Cortex of kidney (tissue), 1 donor: Measurements from ENCODE around the gene MYH9.
"Not testable (repeated sequence)": the region's sequence is repeated elsewhere in the genome, so short reads cannot be mapped to it uniquely, and the experiment has no call there.

ENCODE experiments used
- DNase-seq: peaks from one replicate; lab custom pipeline; 2025; lab: John Stamatoyannopoulos, UW

Gene MYH9

DNA sequence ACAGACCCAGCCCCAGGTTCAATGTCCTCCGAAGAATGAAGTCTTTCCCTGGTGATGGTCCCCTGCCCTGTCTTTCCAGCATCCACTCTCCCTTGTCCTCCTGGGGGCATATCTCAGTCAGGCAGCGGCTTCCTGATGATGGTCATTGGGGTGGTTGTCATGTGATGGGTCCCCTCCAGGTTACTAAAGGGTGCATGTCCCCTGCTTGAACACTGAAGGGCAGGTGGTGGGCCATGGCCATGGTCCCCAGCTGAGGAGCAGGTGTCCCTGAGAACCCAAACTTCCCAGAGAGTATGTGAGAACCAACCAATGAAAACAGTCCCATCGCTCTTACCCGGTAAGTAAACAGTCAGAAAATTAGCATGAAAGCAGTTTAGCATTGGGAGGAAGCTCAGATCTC lies 120.7 kb downstream of the MYH9 start:
- no peak for DNase-seq

DNA sequence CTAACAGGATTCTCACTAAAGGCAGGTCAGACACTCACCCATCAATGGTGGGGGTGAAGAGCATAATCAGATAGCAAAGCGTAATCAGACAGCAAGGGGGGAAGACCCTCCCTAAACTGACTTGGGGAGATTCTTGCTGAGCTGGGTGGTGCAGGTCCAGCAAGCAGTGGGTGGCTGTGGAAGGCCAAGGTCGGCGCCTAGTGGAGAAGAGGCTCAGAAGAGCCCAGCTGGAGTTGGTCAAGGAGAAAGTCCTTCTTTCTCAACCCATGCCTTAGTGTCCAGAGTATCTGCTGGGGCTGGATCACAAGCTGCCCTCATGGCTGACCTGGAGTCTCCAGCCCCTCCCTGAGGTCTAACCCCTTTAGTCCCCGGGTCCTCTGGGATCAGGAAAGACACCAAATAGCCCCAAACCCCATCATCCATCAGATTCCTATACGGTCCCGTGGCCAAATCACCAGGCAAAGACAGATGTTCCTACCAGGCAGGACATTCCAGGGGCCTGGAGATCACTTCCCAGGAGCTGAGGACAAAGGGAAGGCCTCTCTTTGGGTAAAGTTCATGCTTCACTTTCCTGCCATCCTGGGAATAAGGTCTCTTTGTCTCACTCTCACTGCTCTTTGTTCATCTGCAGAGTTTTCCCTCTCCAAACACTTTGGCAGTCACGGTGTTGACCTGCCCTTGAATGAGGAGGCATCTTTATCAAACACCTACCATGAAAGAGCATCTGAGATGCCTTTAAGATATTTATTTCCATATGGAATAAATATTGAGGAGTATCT lies 123.7 kb downstream of the MYH9 start:
- DNase-seq = not testable (repeated sequence)

DNA sequence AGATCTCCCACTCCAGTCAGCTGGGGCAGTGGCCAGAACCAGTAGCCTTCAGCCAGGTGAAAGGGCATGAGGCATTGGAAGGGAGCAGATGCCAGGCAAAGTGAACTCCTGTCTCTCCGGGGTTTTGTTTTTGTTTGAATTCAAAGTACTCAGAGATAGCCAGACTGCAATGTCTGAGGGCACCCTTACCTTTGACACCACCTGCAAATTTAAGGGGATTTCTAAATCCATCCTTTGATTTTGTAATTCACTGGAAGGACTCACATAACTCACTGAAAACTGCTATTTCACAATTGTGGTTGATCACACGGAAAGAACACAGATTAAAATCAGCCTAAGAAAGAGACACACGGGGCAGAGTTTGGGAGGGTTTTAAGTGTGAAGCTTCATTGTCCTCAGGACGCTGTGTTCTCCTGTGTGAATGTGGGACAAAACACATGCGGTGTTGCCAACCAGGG lies 124.5 kb downstream of the MYH9 start:
- DNase-seq = not testable (repeated sequence)

DNA sequence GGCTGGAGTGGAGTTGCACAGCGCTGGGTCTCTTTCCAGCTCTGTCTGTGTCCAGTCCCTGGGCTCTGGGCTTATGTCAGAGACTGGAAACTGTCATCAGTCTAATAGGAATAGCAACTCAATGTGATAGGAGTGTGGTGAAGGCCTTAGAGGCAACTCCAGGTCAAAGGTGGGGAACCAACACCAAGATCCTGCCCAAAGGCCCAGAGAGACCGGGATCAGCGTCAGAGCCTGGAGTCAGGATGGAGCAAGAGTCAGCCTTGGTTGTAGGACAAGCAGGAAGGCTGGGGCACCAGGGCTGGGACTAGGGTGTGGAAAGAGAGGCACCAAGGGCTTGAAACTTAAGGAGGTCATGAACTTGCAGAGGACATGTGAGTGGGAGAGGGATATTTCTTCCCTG lies 125.5 kb downstream of the MYH9 start:
- DNase-seq = not testable (repeated sequence)

DNA sequence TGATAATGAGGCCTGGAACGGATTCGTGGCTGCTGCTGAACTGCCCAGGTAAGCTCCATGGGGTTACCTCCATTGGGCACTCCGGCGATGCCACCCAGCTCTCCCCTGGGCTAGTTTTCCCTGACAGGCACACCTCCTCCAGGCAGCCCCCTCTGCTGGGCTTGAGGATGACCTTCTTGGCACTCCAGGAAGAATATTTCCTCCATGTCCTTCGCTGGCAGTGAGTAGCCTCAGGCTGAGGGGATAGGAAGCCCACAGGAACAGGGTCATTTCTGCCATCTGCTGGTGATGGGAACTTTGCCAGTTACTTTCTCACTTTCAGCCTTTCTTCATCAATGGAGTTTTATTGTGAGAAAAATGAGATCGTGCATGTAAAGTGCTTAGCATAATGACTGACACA lies 126.1 kb downstream of the MYH9 start:
- DNase-seq = not testable (repeated sequence)

DNA sequence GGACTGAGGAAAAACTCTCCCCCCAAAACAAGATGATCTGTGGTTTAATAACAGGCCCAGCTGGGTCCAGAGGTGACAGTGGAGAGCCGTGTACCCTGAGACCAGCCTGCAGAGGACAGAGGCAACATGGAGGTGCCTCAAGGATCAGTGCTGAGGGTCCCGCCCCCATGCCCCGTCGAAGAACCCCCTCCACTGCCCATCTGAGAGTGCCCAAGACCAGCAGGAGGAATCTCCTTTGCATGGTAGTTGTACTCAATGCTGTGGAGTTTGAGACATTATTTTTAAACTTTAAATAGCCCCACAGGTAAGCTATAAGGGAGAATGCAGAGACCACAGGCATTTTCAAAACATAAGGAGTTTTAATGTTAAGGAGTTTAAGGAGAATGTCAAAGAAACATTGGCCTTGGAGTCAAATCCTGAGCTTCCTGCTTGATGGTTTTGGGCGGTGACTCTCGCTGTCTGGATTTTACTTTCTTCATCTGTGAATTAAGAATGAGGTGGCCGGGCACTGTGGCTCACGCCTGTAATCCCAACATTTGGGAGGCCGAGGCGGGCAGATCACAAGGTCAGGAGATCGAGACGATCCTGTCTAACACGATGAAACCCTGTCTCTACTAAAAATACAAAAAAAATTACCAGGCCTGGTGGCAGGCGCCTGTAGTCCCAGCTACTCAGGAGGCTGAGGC lies 128.0 kb downstream of the MYH9 start:
- no peak for DNase-seq

DNA sequence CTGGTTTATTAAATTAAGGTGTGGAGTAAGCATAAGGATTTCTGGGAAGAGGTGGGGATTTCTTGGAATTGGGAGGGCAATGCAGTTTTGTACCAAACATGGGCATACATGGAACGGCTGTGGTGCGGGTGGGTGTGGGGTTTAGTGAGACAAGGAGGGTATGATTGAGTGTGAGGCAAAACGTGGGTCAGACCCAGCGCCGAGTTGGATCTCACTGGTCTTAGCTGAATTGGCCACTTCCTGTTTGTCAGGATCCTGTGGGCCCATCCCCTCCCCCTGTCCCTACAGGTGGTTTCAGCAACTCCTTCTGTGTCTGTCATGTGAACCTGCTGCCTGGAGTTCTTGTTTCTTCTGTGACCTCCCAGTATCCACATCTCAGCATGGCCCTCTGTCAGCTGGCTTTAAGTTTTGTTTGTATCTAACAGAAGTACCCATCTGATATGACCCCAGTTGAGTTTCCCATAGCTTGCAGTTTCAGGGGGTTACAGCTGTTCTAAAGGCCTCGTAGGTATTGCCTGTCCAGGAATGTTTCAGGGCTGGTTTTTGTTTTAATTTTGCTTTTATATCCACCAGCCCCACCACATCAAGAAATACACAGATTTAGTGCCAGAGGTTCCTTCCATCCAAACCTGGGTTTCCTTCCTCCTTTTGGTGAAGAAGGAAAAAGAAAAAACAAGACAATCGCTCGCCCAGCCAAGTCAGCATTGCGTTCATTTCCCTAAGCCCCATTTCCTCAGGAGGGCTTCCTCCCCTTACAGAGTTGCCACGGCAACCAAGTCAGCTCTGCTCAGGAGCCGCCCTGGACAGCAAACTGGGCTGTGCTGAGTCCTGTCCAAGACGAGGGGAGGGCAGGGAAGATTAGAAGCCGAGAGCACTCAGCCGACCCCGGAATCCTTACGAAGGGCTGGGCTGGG lies 128.8 kb downstream of the MYH9 start:
- DNase-seq = no peak

DNA sequence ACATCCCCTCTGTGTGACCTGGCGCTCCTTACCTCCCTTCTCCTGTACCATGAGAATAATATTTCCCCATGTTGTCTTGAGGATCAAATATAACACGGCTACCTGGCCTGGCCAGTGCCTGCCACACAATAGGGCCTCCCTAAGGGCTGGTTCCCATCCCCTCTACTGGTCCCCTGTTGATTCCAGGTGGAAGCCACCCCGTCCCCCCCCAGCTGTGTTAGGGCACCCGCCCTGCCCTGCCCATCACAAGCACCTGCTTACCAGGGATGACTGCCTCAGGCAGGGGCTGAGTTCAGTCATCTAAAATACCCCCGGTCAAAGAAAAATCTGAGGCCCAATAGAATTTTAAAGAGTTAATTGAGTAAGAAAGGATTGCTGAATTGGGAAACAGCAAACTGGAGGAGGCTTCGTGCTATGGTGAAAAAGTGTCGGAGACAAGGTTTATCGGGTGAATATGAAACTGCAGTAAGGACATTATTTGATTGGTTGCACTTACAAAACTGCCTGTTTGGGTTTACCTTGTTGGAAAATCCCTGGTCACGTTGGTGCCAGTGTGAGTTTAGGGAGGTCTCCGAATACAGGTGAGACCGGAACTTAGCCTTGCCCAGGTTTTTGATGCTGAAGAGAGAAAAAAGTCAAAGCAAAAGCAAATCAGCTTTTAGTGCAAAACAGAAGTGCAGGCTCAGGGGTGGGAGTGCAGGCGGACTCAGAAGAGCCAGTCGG lies 129.7 kb downstream of the MYH9 start:
- DNase-seq = no peak

DNA sequence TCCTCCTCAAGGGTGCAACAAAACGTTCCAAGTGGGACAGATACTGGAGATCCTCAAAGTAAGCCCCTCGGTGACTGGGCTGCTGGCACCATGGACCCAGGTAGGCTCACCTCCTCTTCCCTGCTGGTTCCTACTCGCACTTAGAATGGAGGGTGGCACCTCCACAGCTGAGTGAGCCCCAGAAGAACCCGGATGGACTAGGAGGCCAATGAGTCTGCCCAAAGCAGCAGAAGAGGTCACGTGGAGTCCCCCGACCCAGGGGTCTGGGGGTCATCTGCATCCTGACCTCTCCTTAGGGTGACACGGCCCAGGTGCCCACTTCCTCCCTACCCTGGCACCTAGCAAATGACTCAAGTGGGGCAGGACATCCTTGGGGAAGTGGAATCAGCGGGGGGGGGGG lies 130.5 kb downstream of the MYH9 start:
- DNase-seq = no peak

DNA sequence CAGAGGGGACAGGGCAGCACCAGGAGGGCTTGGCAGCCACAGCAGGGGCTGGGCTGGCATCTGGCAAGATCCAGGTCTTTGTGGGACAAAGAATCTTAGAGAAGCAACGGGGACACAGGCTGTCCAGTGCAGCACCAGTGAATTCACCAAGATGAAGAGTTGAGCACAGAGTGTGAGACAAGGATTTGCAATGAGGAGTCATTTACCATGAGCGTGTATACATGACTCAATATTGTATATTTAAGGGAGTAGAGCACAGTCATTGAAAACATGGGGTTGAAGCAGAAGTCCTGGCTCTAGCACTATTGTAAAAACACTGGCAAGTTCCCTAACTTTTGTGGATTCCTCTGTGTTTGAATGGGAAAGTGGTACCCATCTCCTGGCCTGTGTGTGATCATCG lies 131.3 kb downstream of the MYH9 start:
- no peak for DNase-seq

DNA sequence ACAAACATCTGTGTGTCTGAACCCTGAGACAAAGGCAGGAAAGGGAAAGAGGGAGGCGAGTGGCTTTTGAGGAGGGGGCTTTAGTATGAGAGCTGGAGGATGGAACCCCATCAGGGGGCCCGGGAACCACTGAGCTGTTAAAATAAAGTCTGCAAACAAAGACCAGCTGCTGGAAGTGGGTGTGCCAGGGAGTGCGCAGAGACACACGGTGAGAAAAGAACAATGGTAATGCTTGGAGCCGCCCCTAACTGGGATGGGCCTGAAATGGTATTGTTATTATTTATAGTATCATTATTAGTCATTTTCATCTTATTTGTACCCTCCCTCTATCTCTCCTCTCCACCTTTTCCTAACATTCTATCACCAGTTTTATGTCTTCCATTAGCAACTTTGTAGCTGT lies 132.2 kb downstream of the MYH9 start:
- DNase-seq = not testable (repeated sequence)

DNA sequence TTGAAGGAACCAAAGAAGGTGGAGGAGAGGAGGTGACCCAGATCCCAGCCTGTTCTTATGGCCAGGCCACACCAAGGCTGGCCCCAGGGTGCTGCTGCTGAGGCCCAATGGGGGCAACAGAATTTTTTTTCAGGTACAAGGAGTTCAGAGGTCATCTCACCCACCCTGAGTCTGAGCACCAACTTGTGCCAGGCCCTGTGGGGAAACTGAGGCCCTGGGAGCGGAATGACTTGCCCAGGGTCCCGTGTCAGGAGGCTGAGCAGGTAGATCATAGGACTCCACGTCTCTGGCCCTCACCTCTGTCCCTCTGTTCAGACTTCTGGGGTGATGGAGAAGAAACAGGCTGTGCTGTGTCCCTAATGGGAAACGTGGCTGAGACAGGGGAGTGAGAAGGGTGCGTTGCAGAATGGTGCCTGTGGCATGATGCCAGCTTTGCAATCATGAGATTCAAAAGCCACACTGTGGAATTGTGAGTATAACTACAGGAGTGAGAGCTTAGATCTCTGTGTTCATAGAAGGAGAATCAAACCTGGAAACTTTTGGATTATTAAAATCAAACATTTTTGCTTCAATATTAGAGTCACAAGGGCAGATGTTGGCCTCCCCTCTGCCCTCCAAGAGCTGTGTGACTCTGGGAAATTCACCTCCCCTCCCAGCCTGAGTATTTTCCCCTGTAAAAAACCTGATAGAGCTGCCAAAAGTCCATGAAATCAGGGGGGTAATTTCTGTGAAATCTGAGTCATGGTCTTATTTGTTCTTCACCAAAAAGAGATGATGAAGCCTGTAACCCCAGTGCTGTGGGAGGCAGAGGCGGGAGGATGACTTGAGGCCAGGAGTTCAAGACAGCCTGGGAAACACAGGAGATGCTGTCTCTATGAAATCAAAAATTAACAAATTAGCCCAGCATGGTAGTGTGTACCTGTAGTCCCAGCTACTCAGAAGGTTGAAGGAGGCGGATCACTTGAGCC lies 134.0 kb downstream of the MYH9 start:
- DNase-seq = no peak

DNA sequence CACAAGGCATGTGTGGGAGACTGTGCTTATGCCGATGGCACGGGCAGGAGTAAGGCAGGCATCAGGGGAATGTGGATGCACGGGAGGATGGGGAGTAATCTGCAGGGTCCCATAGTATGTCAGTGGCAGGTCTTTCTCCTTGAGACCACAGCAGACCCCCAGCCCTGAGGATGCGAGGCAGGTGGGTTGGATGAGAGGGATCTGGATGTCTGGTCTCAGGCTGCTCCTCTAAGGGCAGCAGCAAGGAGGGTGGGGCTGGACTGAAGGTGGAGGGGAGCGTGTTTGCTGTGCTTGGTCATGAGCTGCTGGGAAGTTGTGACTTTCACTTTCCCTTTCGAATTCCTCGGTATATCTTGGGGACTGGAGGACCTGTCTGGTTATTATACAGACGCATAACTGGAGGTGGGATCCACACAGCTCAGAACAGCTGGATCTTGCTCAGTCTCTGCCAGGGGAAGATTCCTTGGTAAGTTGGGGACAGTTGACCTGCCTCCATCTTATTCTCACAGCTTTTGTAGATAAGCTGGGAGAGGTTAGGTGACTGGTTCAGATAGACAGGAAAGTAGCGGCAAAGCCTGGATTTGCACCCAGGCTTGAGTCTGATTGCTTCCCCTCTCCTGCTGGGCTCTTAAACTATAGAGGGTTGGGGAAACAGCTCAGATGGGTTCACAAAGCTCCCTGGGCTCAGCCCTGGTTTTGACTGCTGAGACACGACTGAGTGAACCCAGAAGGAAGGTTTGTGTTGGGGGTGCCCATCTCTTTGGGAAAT lies 134.8 kb downstream of the MYH9 start, which contains the start of gene APOL1:
Gene APOL1 (plus strand): TSS at position 380 of the 769 bp plus-strand sequence. CDS start 1,823 bp downstream, outside the sequence.
- DNase-seq = no peak

DNA sequence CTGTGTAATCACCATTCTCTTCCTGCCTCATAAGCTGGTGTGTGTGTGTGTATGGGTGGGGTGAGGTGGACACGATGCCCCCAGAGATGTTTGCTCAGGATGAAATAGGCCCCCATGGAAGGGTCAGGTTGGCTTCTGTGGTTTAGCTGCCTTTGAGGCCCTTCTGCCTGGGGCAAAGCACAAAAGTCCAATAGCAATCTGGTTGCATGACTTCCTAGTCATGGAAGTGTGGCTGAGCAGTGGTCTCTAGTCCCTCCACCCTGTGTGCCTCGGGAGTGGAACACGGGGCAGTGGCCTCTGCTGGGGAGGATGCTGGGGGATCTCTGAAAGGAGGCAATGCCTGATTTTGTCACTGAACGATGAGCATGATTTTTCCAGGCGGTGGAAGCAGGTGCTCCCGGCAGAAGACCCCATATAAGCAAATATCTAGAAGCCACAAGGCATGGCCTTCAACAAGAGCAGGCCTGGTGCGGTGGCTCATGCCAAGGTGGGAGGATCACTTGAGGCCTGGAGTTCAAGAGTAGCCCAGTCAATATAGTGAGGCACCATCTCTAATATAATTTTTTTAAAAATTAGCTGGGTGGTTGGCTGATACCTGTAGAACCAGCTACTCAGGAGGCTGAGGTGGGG lies 135.7 kb downstream of the MYH9 start:
- not testable (repeated sequence) for DNase-seq

DNA sequence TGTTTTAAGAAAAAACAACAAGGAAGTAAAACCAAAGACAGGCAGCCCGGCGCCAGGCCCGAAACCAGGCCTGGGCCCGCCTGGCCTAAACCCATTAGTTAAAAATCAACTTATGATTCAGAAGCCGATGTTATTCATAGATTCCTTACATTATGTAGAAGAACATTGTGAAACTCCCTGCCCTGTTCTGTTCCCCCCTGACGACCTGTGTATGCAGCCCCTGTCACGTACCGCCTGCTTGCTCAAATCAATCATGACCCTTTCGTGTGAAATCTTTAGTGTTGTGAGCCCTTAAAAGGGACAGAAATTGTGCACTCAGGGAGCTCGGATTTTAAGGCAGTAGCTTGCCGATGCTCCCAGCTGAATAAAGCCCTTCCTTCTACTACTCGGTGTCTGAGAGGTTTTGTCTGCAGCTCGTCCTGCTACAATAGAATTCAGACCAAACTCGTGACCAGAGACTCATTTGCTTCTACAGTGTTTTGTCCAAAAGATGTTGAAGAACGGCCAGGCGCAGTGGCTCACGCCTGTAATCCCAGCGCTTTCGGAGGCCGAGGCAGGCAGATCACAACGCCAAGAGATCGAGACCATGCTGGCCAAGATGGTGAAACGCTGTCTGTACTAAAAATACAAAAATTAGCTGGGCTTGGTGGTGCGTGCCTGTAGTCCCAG lies 137.3 kb downstream of the MYH9 start:
- DNase-seq = not testable (repeated sequence)

DNA sequence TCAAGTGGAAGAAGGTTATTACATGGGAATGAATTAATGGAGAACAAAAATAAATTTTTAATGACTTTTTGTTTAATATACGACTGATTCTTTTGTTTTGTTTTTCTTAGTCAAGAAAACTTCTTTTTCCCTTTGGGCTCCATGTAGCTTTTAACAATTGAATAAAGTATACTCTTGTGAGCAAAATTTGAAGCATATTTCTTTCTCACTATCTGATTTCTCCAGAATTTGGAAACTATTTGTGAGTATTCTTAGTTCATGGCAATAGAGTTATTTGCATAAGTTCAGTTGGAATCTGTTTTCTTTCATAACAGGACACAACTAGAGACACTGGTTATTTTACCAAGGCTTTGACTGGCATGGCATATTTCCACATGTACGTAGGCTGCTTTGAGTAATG lies 138.6 kb downstream of the MYH9 start:
- DNase-seq = no peak

DNA sequence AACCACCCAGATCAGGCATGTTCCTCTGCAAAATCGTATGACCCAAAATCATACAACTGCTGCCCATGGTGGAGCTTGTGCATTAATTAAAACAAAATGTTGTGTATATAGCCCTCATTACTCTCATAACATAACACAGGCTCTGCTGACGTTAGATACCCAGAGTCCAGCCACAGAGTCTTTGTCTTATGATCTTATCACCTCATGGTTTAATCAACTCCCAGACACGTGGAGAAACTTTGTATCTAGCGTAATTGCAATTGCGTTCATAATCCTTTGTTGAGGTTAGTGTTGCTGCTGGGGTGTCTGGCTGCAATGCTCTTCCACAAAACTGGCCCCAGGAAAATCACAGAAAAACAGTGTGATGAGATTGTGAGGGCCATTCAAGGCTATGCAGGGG lies 139.8 kb downstream of the MYH9 start:
- no peak for DNase-seq

DNA sequence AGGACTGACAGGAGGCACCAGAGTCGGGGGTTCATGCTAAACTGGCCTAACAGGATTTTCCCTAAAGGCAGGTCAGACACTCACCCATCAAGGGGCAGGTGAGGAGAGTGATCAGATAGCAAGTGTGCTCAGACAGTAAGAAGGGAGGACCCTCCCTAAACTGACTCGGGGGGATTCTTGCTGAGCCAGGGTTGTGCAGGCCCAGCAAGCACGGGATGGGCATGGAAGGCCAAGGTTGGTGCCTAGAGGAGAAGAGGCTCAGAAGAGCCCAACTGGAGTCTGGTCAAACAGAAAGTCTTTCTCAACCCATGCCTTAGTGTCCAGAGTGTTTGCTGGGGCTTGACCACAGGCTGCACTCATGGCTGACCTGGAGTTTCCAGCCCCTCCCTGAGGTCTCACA lies 141.0 kb downstream of the MYH9 start:
- no peak for DNase-seq
